Sigmoid colon (tissue), 7 donors: Measurements from ENCODE around the gene SPATA3. TPM values are rescaled to one million over a fixed set of nuclear protein-coding genes. Genes with fewer than 3 reads are reported as not detected.

ENCODE experiments used
- DNase-seq: peaks from one replicate; pipeline ENCODE4 v3.0.0-alpha.2; 2019
- H3K27ac ChIP-seq, 4 donors: fragments of 200-600 bp; sonication (generic); one replicate each; pipeline ENCODE4 v1.5.1; 2016 to 2019; ENCODE audit warnings: mild to moderate bottlenecking in 1 of 4
- H3K27me3 ChIP-seq, 3 donors: fragments of 200-600 bp; sonication (generic); one replicate each; pipeline ENCODE4 v1.5.1; 2019; ENCODE audit warnings: mild to moderate bottlenecking in 1 of 3
- H3K36me3 ChIP-seq, 4 donors: fragments of 200-600 bp; sonication (generic); one replicate each; pipeline ENCODE4 v1.5.1; 2016 to 2019
- H3K4me1 ChIP-seq, 4 donors: fragments of 200-600 bp; sonication (generic); one replicate each; pipeline ENCODE4 v1.5.1; 2017 to 2019
- H3K4me3 ChIP-seq, 4 donors: fragments of 200-600 bp; sonication (generic); one replicate each; pipeline ENCODE4 v1.5.1; 2017 to 2019; ENCODE audit warnings: mild to moderate bottlenecking in 2 of 4, moderate library complexity in 1 of 4
- H3K9me3 ChIP-seq, 4 donors: fragments of 200-600 bp in 3 of 4; sonication (generic) in 3 of 4; one replicate each; pipeline versions ENCODE4 v1.5.1 to v1.6.1; 2013 to 2019
- EP300 ChIP-seq, 4 donors: sonication (generic); formaldehyde crosslinking; IDR thresholded peaks; one replicate each; pipeline ENCODE4 v1.6.1; 2017; ENCODE audit warnings: antibody characterized with exemption in 4 of 4
- POLR2A ChIP-seq, 2 donors: fragments of 450-650 bp; IDR thresholded peaks; one replicate each; pipeline ENCODE4 v1.6.1; 2016; ENCODE audit warnings: antibody characterized with exemption in 2 of 2, mild to moderate bottlenecking in 2 of 2, moderate library complexity in 2 of 2
- POLR2AphosphoS5 ChIP-seq, 4 donors: sonication (generic); formaldehyde crosslinking; IDR thresholded peaks; one replicate each; pipeline ENCODE4 v1.6.1; 2017; ENCODE audit warnings: antibody characterized with exemption in 4 of 4
- WGBS, 2 donors: extraction: QIAGEN DNeasy Blood & Tissue Kit; methylation state at CpG; one replicate each; pipeline ENCODE4 v1.1.7; 2013; 5-methylcytosine and 5-hydroxymethylcytosine counted together
- intact Hi-C: fragments of 100-400 bp; cut with DNase I; formaldehyde crosslinking; loops from one replicate; pipeline ENCODE4 v1.15.1; 2023
- polyA plus RNA-seq, 3 donors: library from polyadenylated mRNA; stranded (reverse); fragments of 200-250 nt; gene quantifications; one replicate each; pipeline ENCODE4 v1.2.3, GENCODE V29; 2013
- total RNA-seq, 4 donors: library from RNA; depleted of rRNA; stranded (reverse); fragments of >200 nt; gene quantifications; one replicate each; pipeline ENCODE4 v1.1.0, GENCODE V29; 2016
- TF ChIP-seq, protein P1 (sequence below), 4 experiments: fragments of 450-650 bp in 3 of 4; fragments of 200-600 bp in 1 of 4; IDR thresholded peaks; one replicate each; pipeline ENCODE4 v1.5.1; 2016 to 2019; ENCODE audit warnings: antibody characterized with exemption in 4 of 4, mild to moderate bottlenecking in 3 of 4, moderate library complexity in 2 of 4
- donor health status: healthy with polysubstance abuse.
- donor health status: Bipolar disorder and iron deficiency.
- donor health status: healthy.

Gene SPATA3
- total and polyA plus RNA-seq, 7 donors, result not detected

DNA sequence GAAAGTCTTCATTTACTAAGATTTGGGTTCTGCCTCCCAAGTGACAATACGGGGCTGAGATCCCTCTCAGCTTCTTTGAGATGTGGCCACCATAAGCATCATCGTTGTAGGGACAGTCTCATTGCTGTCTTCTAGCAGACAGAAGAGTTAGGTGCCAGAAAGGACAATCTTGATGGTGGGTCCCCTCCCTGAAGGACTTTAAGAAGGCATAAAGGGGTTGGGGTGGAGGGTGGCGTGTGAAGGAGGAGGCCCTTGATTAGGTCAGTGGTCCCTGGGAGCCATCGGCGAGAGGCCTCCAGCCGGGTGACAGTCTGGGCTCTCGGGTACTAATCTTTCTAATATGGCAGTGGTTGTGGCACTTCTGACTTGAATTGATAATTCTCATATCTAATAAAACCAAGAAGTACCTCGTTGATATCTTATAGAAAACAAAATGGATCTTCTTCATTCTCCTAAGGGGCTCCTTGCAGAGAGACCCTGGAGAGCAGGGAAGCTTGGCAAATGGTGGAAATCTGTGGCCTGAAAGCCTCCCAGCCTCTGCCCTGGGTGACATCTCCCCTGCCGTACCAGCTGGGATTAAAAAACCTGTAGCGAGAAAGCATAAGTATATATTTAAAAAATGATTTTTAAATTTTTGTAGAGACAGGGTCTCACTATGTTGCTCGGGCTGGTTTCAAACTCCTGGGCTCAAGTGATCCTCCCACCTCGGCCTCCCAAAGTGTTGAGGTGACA, 53.5 kb downstream of the SPATA3 start:
- intact Hi-C loops, result no loop called here
- Histone ChIP-seq H3K4me1 (peaks cover 0 to 13% (median 7%) of the 10 kb centered on the region in 4 donors), H3K27ac (no peak overlapping the region), H3K9me3 (no peaks in the 10 kb centered on the region), H3K4me3 (no peak overlapping the region), H3K27me3 (no peaks in the 10 kb centered on the region), H3K36me3 (no peaks in the 10 kb centered on the region)
- 71 to 86% methylated on average over 12 of the region's 12 CpGs for WGBS, 2 donors
- no peak for DNase-seq
- TF ChIP-seq POLR2AphosphoS5 (IDR thresholded peaks at IDR 0.05) (no peak), POLR2A (IDR thresholded peaks at IDR 0.05) (no peak), EP300 (IDR thresholded peaks at IDR 0.05) (no peak)
- TF ChIP-seq, protein P1, sequence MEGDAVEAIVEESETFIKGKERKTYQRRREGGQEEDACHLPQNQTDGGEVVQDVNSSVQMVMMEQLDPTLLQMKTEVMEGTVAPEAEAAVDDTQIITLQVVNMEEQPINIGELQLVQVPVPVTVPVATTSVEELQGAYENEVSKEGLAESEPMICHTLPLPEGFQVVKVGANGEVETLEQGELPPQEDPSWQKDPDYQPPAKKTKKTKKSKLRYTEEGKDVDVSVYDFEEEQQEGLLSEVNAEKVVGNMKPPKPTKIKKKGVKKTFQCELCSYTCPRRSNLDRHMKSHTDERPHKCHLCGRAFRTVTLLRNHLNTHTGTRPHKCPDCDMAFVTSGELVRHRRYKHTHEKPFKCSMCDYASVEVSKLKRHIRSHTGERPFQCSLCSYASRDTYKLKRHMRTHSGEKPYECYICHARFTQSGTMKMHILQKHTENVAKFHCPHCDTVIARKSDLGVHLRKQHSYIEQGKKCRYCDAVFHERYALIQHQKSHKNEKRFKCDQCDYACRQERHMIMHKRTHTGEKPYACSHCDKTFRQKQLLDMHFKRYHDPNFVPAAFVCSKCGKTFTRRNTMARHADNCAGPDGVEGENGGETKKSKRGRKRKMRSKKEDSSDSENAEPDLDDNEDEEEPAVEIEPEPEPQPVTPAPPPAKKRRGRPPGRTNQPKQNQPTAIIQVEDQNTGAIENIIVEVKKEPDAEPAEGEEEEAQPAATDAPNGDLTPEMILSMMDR (IDR thresholded peaks at IDR 0.05), result no peak

DNA sequence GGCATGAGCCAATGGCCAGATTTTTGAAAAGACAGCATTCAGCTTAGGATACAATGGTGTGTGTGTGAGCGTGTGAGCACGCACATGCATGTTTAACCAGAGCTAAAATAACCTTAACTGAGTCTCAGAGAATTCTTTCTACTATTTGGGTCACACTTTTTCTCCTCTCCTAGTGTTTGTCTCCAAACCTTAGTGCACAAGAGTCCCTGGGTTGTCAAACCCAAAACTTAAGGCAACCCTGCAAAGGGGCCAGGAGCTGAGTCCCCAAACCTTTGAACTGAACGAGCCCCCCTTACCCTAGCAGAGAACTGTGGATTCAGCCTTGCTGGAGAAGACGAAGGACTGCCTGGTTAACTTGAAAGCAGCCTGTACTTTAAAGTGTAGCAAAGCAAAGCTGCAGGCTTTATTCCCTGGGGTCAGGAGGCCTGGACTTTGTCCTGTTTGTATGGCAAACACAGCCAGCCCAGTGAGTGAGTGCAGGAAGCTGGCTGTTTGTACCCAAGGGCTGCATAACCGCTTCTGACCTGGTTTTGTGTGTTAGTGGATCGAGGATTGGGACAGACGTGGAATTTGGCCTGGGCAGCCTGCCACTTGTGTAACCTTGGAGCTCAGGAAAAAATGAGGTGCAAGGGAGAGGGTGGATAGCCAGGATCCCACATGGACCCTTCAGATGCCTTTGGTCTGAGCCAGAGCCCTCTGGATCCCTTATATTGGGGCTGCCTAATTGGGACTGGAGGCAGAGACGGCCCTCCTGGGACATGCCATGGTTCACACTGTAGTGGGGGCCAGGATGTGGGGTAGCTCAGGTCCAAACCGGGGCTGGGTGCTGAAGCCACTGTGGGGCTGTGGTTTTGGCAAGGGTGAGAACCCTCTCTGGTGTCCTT, 54.3 kb downstream of the SPATA3 start:
- DNase-seq, result no peak
- H3K9me3 ChIP-seq, result no peaks in the 10 kb centered on the region
- no peak overlapping the region for H3K27ac ChIP-seq
- H3K27me3 ChIP-seq, result no peaks in the 10 kb centered on the region
- 12 to 54% methylated on average over 9 of the region's 9 CpGs for WGBS, 2 donors
- no peaks in the 10 kb centered on the region for H3K36me3 ChIP-seq
- H3K4me1 ChIP-seq, result peaks cover 0 to 13% (median 7%) of the 10 kb centered on the region in 4 donors
- intact Hi-C loops, result no loop called here
- no peak overlapping the region for H3K4me3 ChIP-seq
- no peak for TF ChIP-seq POLR2A (IDR thresholded peaks at IDR 0.05)
- no peak for TF ChIP-seq POLR2AphosphoS5 (IDR thresholded peaks at IDR 0.05)
- no peak for TF ChIP-seq EP300 (IDR thresholded peaks at IDR 0.05)
- TF ChIP-seq, protein P1 (IDR thresholded peaks at IDR 0.05), result no peak

DNA sequence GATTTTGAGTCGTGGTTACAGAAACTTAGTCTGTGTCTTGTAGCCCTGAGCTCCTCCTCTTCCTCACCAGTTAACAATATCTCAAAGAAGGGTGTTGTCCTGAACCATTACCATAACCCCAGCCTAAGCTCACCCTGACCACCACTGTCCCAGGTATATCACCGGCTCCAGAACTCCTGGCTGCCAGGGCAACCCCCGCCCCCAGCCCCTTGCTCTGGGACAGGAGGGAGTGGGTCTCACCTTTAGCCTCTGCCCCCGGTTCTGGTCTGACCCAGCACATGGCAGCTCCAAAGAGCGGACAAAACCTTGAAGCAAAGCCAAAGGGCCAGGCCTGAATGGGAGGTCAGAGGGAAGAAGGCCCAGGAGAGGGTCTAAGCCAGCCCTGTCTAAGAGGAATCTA, 55.2 kb downstream of the SPATA3 start:
- Histone ChIP-seq H3K27ac (no peak overlapping the region), H3K27me3 (no peaks in the 10 kb centered on the region), H3K4me3 (no peak overlapping the region), H3K9me3 (no peaks in the 10 kb centered on the region), H3K36me3 (no peaks in the 10 kb centered on the region), H3K4me1 (peaks cover 0 to 16% (median 8%) of the 10 kb centered on the region in 4 donors)
- 52 to 79% methylated on average over 5 of the region's 5 CpGs for WGBS, 2 donors
- no peak for TF ChIP-seq POLR2AphosphoS5 (IDR thresholded peaks at IDR 0.05)
- no peak for TF ChIP-seq POLR2A (IDR thresholded peaks at IDR 0.05)
- TF ChIP-seq EP300 (IDR thresholded peaks at IDR 0.05), result no peak
- TF ChIP-seq, protein P1 (IDR thresholded peaks at IDR 0.05), result no peak
- no peak for DNase-seq
- intact Hi-C loops, result no loop called here

DNA sequence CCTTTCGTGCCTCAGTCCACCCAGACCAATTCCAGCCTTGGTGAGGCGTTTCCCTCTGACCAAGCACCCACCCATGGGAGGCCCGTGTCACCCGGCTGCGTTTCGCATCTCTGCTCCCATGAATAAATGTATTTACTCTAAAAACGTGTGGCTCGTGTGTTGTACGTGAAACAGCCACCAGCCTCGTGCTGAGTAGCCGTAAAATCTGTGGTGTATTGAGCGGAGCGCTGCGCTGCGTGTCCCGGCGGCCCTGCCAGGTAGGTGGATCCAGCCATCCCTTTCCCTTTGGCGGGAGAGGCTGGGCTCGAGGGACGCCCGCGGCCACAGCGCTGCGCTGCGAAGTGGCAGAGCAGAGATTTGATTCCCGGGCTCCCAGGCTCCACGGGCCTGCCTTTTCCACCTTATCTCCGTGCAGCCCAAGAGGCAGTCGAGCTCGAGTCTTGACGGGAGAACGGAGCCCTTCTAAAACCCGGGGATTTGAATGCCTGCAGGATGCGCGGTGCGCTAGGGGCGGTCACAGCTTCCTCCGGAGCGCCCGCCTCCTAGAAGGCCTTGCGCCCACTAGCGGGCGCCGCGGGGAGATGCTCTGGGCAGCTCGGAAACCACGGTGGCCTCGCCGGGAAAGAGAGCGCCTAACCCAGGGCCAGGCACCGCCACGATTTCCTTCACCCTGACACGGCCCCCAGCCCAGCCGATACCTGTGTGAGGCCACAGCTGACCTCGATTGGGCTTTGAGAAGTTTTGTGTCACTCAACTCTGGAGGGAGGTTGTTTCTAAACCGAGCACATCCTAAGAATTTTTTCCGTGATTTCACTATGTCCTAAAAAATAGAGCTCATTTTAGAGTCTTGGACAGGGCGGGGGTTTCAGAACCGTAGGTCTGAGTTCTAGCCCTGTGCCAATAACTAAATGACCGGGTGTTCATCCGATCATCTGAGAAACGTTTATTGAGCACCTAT, 56.9 kb downstream of the SPATA3 start:
- H3K27ac ChIP-seq, result peak overlapping the region; percentile 60 to 65 (median 62)

More for the DNA sequence above, 56.9 kb downstream of the SPATA3 start:
- intact Hi-C loops, result no loop called here
- Histone ChIP-seq H3K36me3 (no peaks in the 10 kb centered on the region), H3K4me3 (peak overlapping the region; percentile 37 to 62 (median 56)), H3K27me3 (no peaks in the 10 kb centered on the region), H3K4me1 (peaks cover 0 to 24% (median 14%) of the 10 kb centered on the region in 4 donors), H3K9me3 (no peaks in the 10 kb centered on the region)
- TF ChIP-seq, protein P1 (IDR thresholded peaks at IDR 0.05), result peak; percentile 67 to 94 (median 82)
- TF ChIP-seq POLR2AphosphoS5 (IDR thresholded peaks at IDR 0.05), result no peak
- 3 to 8% methylated on average over 62 of the region's 62 CpGs for WGBS, 2 donors
- DNase-seq, result peak; percentile 89
